Measurements from ENCODE around the gene MPZ.

MPZ gene

GRCh38 chr1:161282991-161283390 lies 26.8 kb downstream of the MPZ start:
- TF ChIP-seq CTCF (IDR thresholded peaks at IDR 0.05; ENCODE audit: insufficient read depth, missing control alignments) = no peak
- FAIRE-seq = no peak
- no peak for DNase-seq (ENCODE audit: insufficient read length, low spot score)

- no peak for TF ChIP-seq CTCF (IDR thresholded peaks at IDR 0.05; ENCODE audit: insufficient read depth, missing control alignments)
Measured at GRCh38 chr1:161274874-161275273, 34.9 kb downstream of the MPZ start.

GRCh38 chr1:161273402-161273801 lies 36.4 kb downstream of the MPZ start:
- no peak for FAIRE-seq
- DNase-seq (ENCODE audit: insufficient read length, low spot score) = no peak
- no peak for TF ChIP-seq CTCF (IDR thresholded peaks at IDR 0.05; ENCODE audit: insufficient read depth, missing control alignments)

More at GRCh38 chr1:161274874-161275273, 34.9 kb downstream of the MPZ start:
- FAIRE-seq (no peak), DNase-seq (ENCODE audit: insufficient read length, low spot score) (no peak)

GRCh38 chr1:161267321-161267720 lies 42.4 kb downstream of the MPZ start:
- no peak for TF ChIP-seq CTCF (IDR thresholded peaks at IDR 0.05; ENCODE audit: insufficient read depth, missing control alignments)
- DNase-seq (ENCODE audit: insufficient read length, low spot score) (no peak), FAIRE-seq (no peak)

GRCh38 chr1:161266836-161267235 lies 42.9 kb downstream of the MPZ start:
- FAIRE-seq (no peak), DNase-seq (ENCODE audit: insufficient read length, low spot score) (no peak)
- TF ChIP-seq CTCF (IDR thresholded peaks at IDR 0.05; ENCODE audit: insufficient read depth, missing control alignments) = no peak

- DNase-seq (ENCODE audit: insufficient read length, low spot score) (no peak), FAIRE-seq (no peak)
- no peak for TF ChIP-seq CTCF (IDR thresholded peaks at IDR 0.05; ENCODE audit: insufficient read depth, missing control alignments)
Measured at GRCh38 chr1:161266202-161266601, 43.6 kb downstream of the MPZ start.

- no peak for DNase-seq (ENCODE audit: insufficient read length, low spot score)
- TF ChIP-seq CTCF (IDR thresholded peaks at IDR 0.05; ENCODE audit: insufficient read depth, missing control alignments) = no peak
- no peak for FAIRE-seq
Measured at GRCh38 chr1:161265305-161265704, 44.5 kb downstream of the MPZ start.
